ENCODE results near the gene ZNF2.

Gene ZNF2

GRCh38 chr2:95159690-95160449, 5.7 kb upstream of the ZNF2 start, which contains the start of gene ZNF514:
ZNF514 (minus strand) TSS chr2:95159848; CDS start chr2:95153253, 6,595 bp downstream.
- H3K36me3 ChIP-seq (ENCODE audit: insufficient read depth, low read length) = peaks cover 12% of the 10 kb centered on the region; the same call in 1 of the 2 replicates
- peaks cover 38% of the 10 kb centered on the region for H3K4me1 ChIP-seq (ENCODE audit: insufficient read depth, low read length)
- H3K27me3 ChIP-seq (ENCODE audit: insufficient read depth, low read length, poor library complexity) = no peaks in the 10 kb centered on the region
- peak within 1 kb of the TSS; percentile 76 for H3K4me2 ChIP-seq (ENCODE audit: insufficient read depth, low read length)
- H3K79me2 ChIP-seq (ENCODE audit: insufficient read depth, low read length) = peaks cover 13% of the 10 kb centered on the region
- peak; percentile 88 for ATAC-seq (ENCODE audit: insufficient read depth, low read depth)
- peak; percentile 75 for DNase-seq
- no peaks in the 10 kb centered on the region for H4K20me1 ChIP-seq (ENCODE audit: insufficient read depth, low read length)
- H3K9ac ChIP-seq (ENCODE audit: low read depth, low read length) = peak within 1 kb of the TSS; percentile 61
- peak within 1 kb of the TSS; percentile 48 for H3K27ac ChIP-seq (ENCODE audit: low read length)
- H3K4me3 ChIP-seq (ENCODE audit: low read depth in 1 of 2, low read length in 2 of 2) = peak within 1 kb of the TSS; percentile 16 to 58; a peak in 3 of 4 replicates
- TF ChIP-seq CTCF (IDR thresholded peaks at IDR 0.05; ENCODE audit: borderline replicate concordance, extremely low read depth, low read length, poor library complexity, severe bottlenecking) = no peak
- no peak for TF ChIP-seq EZH2 (IDR thresholded peaks at IDR 0.05; ENCODE audit: borderline replicate concordance, low read depth, low read length, severe bottlenecking)
- H2AFZ ChIP-seq (ENCODE audit: low read depth, low read length) = peak within 1 kb of the TSS; percentile 84
- H3K9me3 ChIP-seq (ENCODE audit: insufficient read depth, low read length, severe bottlenecking) = no peaks in the 10 kb centered on the region

- Histone ChIP-seq H4K20me1 (ENCODE audit: insufficient read depth, low read length) (no peaks in the 10 kb centered on the region), H3K27ac (ENCODE audit: low read length) (peak overlapping the region; percentile 98), H3K4me1 (ENCODE audit: insufficient read depth, low read length) (peaks cover 30% of the 10 kb centered on the region), H3K79me2 (ENCODE audit: insufficient read depth, low read length) (peaks cover 34% of the 10 kb centered on the region), H3K36me3 (ENCODE audit: insufficient read depth, low read length) (0 out of 2 replicates have a peak, but pooled peaks cover 3% of the 10 kb centered on the region), H3K27me3 (ENCODE audit: insufficient read depth, low read length, poor library complexity) (no peaks in the 10 kb centered on the region), H3K4me3 (ENCODE audit: low read depth in 1 of 2, low read length in 2 of 2) (peak overlapping the region; percentile 67 to 85), H3K9ac (ENCODE audit: low read depth, low read length) (peak overlapping the region; percentile 79), H3K4me2 (ENCODE audit: insufficient read depth, low read length) (peak overlapping the region; percentile 67), H3K9me3 (ENCODE audit: insufficient read depth, low read length, severe bottlenecking) (no peaks in the 10 kb centered on the region), H2AFZ (ENCODE audit: low read depth, low read length) (peak overlapping the region; percentile 91)
- TF ChIP-seq CTCF (IDR thresholded peaks at IDR 0.05; ENCODE audit: borderline replicate concordance, extremely low read depth, low read length, poor library complexity, severe bottlenecking) (no peak), EZH2 (IDR thresholded peaks at IDR 0.05; ENCODE audit: borderline replicate concordance, low read depth, low read length, severe bottlenecking) (no peak)
- DNase-seq = no peak
- ATAC-seq (ENCODE audit: insufficient read depth, low read depth) = peak; percentile 12
Measured at GRCh38 chr2:95165030-95165370, 609 bp upstream of the ZNF2 start.

GRCh38 chr2:95166065-95166763, 605 bp downstream of the ZNF2 start:
- ATAC-seq (ENCODE audit: insufficient read depth, low read depth) (peak; percentile 18; the same call in 2 of the 3 replicates), DNase-seq (no peak)
- Histone ChIP-seq H3K27ac (ENCODE audit: low read length) (peak overlapping the region; percentile 69), H3K4me1 (ENCODE audit: insufficient read depth, low read length) (peaks cover 26% of the 10 kb centered on the region), H2AFZ (ENCODE audit: low read depth, low read length) (peak overlapping the region; percentile 92), H3K9me3 (ENCODE audit: insufficient read depth, low read length, severe bottlenecking) (no peaks in the 10 kb centered on the region), H3K4me2 (ENCODE audit: insufficient read depth, low read length) (peak overlapping the region; percentile 67), H3K36me3 (ENCODE audit: insufficient read depth, low read length) (0 out of 2 replicates have a peak, but pooled peaks cover 3% of the 10 kb centered on the region), H4K20me1 (ENCODE audit: insufficient read depth, low read length) (no peaks in the 10 kb centered on the region), H3K79me2 (ENCODE audit: insufficient read depth, low read length) (peaks cover 34% of the 10 kb centered on the region), H3K27me3 (ENCODE audit: insufficient read depth, low read length, poor library complexity) (no peaks in the 10 kb centered on the region), H3K9ac (ENCODE audit: low read depth, low read length) (peak overlapping the region; percentile 79), H3K4me3 (ENCODE audit: low read depth in 1 of 2, low read length in 2 of 2) (peak overlapping the region; percentile 67 to 85)
- TF ChIP-seq CTCF (IDR thresholded peaks at IDR 0.05; ENCODE audit: borderline replicate concordance, extremely low read depth, low read length, poor library complexity, severe bottlenecking) (no peak), EZH2 (IDR thresholded peaks at IDR 0.05; ENCODE audit: borderline replicate concordance, low read depth, low read length, severe bottlenecking) (no peak)
